Right ventricle myocardium inferior (tissue), 1 donor: ENCODE data around the gene PRRT1B. TPM values are rescaled to one million over a fixed set of nuclear protein-coding genes. Genes with fewer than 3 reads are reported as not detected.

Source experiments
- ATAC-seq: fragments of 200-7000 bp; cut with Tn5 transposase; one replicate; pipeline ENCODE4 v1.9.1; 2020; ENCODE audit warnings: mild to moderate bottlenecking, moderate library complexity
- DNase-seq: peaks from one replicate; pipeline ENCODE4 v3.0.0; 2021; ENCODE audit errors: missing footprints
- intact Hi-C: fragments of 100-400 bp; cut with DNase I; formaldehyde crosslinking; loops from one replicate; pipeline ENCODE4 v1.11.0; 2022
- total RNA-seq: library from RNA; stranded (reverse); fragmentation: NEBNext Ultra II Directional; extraction: Animal tissue kit (Norgen Biotek cat#: 25700); gene quantifications from one replicate; pipeline ENCODE4 v1.2.1, GENCODE V29; 2021
- donor health status: DM: no; HTN: yes; CAD: no; lungs with severe emphysema.

Gene PRRT1B
- total RNA-seq, 1 donor from 2014 or later = not detected

DNA sequence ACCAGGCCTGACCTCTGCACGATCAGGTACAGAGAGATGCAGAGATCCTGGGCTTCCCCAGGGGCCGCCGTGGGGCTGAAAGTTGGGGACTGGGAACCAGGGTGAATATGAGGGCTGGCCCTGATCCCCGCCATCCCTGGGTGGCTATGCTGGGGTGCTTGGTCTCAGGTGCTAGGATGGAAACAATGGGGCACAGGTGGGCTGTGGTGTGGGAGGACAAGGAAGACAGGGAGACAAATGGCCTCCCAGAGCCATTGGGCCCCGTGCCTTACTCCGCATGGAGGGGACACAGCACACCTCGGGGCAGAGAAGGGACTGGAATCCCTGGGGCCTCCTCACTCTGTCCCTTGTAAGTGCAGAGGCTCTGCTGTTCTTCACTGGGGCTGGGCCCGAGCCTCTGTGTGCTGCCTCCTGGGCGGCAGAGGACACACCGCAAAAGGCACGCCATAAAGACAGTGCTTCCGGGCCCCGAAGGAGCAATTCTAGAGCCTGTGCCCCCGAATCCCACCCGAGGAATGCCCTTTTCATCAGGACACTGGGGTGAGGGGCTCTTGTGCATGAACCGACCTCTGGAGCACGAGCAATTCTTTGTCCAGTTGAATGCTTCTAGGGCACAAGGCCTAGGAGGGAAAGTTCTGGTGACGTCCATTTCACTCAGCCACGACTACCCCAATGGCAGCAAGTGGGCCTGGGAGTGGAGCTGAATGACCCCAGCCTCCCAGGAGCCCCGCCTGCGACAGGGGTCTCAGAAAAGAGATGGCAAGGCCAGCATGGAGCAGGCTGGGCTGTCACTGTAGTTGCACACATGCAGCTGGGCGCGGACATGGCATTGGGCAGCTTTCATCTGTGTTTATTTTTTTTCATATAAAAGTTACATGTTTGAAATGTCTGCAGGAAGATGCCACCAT is 30.9 kb downstream of the PRRT1B start:
- ATAC-seq (no peak), DNase-seq (no peak)
- intact Hi-C loops = no loop called here

- DNase-seq (no peak), ATAC-seq (no peak)
- intact Hi-C loops = no loop called here
Observed at GRCh38 chr9:131577005-131578000, 32.0 kb downstream of the PRRT1B start.

- intact Hi-C loops = no loop called here
- no peak for ATAC-seq
Observed at GRCh38 chr9:131578021-131578420, 32.7 kb downstream of the PRRT1B start.

DNA sequence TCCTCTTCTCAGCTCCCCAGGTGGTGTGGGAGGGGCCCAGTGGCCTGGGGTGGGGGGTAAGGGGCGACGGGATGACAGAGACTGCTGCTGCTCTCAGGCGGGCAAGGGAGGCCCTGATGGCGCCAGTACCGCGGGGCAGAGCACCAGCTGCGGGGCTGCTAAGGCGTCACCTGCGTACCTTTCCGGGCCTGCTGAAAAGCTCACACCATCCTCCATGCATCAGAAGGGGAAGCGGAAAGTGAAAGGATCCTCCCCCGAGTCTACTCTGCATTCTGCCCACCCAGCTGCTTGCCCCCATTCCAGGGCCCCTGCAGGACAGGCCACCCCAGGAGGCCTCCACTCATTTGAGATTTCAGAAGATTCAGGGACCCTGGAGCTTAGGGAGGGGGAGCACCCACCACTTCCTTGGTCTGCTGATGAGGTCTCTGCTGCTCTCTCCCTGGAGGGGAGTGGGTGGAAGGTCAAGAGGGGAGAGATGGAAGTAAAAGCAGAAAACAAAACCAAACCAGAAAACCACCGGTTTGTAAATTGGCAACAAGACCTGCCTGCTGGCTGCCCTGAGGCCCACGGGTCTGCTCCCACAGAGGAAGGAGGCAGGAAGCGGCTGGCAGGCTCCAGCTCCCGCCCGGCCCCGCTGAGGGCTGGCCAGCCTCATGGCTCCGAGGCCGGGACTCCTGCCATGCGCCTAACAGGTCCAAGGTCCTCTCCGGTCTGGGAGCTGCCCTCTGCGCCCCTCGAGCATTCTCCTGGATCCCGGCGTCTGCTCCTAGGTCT is 33.6 kb downstream of the PRRT1B start:
- no peak for ATAC-seq
- no peak for DNase-seq
- intact Hi-C loops = no loop called here

More at GRCh38 chr9:131578021-131578420, 32.7 kb downstream of the PRRT1B start:
- no peak for DNase-seq

DNA sequence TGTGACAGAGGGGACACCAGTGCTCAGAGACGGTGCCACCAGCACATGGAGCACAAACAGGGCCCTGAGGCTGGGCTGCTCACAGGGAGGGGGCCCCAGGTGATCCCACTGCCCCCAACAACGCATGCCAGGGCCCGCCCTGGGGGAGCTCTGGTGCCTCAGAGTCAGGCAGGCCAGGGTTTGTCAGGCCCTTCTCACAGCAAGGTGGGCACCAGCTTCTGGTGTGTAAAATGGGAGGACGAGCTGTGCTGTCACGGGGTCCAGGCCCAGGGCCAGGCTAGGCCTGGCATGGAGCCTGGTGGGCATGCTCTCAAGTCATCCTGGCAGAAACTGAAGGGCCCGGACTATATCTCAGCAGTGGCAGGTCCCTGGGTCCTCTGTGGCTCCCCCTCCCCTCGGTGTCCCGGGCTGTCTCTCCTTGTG is 34.5 kb downstream of the PRRT1B start:
- ATAC-seq (peak; percentile 78), DNase-seq (no peak)
- intact Hi-C loops = no loop called here

GRCh38 chr9:131580358-131580757 is 35.0 kb downstream of the PRRT1B start:
- DNase-seq = no peak
- ATAC-seq = no peak
- intact Hi-C loops = no loop called here

DNA sequence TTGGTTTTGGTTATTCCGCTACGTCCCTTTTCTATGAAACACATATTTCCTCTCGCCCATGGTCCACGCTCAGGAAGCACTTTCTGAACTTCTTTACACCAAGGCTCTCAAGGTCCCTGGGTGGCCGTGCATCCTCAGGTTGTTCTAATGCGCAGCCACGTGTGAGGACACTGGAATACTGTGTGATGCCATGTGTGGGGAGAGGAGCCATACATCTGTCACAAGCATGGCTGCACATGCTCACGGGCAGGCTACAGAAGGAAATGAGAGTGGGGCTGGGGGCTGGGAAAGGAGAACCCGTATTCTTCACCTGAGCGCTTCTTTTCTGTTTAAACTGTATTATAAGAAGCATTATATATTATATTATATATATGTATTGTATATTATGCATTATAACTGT is 36.7 kb downstream of the PRRT1B start:
- intact Hi-C loops = no loop called here
- ATAC-seq (no peak), DNase-seq (no peak)

DNA sequence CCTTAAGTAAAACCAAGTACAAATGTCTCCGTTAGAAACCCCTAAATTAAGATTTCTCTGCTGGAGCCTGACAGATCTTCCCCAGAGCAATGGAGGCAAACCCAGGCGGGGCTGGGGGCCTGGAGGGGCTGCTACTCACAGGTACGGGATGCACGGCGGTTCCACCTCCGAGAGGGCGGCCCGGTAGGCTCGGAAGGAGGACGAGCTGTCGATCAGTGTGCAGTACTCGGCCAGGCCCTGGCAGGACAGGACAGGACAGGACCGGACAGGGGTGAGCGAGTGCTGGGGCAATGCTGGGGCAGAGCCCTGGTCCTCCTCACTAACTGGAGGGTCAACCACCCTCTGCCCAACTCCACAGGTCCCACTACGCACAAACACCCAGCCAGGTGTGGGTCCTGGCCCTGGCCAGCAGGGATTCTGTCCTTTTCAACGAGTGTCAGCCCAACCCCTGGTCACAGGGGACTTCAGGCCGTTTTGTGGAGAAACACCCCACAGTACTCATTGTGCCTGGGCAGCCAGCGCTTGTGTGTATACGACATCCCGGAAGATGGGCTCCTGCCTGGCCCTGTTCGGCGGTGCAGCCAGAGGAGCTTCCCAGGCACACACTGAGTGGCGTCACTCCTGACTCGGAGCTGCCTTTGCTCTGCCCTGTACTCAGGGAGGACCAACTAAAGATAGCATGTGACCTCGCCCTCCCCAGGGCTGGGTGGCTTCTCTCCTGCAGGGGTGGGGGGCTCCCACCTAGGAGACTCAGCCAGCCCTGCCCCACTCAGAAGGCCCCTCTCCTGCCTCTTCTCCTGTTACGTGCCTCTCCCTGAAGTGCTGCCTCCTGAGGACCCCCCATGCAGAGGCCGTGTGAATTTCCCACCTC is 37.4 kb downstream of the PRRT1B start:
- no peak for ATAC-seq
- no peak for DNase-seq

GRCh38 chr9:131583337-131583645 is 38.0 kb downstream of the PRRT1B start:
- ATAC-seq = no peak

More for the DNA sequence above, 37.4 kb downstream of the PRRT1B start:
- intact Hi-C loops = no loop called here

DNA sequence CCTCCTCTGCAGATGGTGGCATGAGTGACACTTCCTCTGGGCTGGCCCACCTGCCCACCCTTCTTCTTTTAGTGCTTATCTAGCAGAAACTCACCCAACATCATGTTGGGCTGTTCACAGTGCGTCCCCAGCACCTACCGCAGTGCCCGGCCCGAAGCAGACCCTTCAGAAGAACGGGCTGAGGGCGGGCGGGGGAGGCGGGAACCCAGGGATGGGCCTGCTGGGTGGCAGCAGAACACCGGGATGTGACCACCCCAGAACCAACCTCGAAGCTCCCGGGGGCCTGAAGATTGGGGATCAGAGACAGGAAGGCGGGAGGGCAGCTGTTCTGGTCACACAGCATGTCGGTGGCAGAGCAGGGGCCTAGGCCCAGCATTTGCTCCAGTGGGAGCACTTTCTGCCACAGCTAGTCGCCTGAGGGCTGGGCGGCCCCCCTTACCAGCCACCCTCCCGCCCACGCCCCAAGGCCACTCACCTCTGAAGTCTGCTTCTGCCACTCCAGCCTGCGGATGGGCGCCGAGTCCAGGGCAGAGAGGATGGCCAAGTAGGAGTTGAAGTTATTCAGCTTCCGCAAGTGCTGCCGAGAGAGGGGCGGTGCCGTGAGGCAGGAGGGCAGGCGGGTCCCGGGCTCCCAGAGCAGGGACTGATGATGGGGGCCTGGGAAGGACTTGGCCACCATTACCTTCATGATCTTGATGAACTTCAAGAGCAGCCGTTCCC is 38.7 kb downstream of the PRRT1B start:
- intact Hi-C loops = no loop called here
- ATAC-seq (no peak), DNase-seq (no peak)

More at GRCh38 chr9:131583337-131583645, 38.0 kb downstream of the PRRT1B start:
- no peak for DNase-seq
- intact Hi-C loops = no loop called here

DNA sequence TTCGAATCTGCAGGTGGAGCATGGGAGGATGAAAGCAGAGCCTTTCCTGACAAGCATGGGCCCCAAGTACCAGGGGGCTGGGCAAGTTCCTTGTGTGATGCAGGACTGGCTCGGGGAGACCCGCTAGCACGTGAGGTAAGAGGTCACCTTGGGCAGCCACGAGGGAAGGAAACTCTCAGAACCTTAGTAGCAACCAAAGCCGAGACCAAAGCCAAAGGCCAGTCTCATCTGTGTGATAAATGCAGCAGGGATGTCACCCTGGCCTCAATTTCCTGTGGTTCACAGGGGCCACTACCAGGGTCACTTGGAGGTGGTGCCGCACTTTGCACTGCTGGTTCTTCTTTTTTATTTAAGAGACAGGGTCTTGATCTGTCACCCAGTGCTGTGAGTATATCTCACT is 39.5 kb downstream of the PRRT1B start:
- DNase-seq = no peak
- intact Hi-C loops = no loop called here
- ATAC-seq = no peak

DNA sequence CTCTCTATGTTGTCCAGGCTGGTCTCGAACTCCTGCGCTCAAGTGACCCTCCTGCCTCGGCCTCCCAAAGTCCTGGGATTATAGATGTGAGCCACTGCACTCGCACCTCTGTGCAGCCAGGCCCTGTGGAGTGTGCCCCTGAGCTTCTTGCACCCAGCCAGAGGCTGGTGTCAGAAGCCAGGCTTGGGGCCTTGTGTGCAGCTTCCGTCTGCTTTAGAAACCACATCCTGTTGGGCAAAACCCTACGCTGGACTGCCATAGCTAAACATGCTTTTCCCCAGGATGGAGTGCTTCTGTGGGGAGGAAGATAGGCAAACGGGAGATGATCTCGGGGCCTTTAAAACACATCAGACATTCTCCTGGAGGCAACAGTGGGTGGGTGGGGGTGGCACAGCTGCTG is 40.1 kb downstream of the PRRT1B start:
- intact Hi-C loops = no loop called here
- DNase-seq = no peak
- peak; percentile 49 for ATAC-seq

GRCh38 chr9:131587331-131587730 is 42.0 kb downstream of the PRRT1B start:
- ATAC-seq = no peak
- DNase-seq = no peak
- intact Hi-C loops = no loop called here

- intact Hi-C loops = no loop called here
- DNase-seq (peak; percentile 16), ATAC-seq (no peak)
Observed at GRCh38 chr9:131587906-131588305, 42.6 kb downstream of the PRRT1B start.

DNA sequence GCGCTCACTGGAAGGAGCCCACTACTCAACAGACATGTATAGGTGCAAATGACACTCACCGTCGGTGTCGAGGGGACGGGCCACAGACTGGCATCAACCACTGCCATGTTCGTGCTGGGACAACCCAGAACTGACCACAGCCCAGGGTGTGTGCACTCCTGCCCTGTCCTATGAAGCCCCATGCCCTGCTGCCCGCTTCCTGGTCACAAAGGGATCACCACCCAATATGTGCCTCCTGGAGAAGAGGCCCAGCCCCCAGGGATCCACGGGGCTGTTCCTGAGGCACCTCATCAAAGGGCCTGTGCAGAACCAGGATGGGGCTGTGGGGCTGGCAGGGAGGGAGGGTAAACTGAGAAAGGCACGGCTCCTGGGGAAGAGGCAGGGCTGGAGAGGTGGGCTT is 43.1 kb downstream of the PRRT1B start:
- intact Hi-C loops = no loop called here
- DNase-seq = peak; percentile 33
- ATAC-seq = no peak

GRCh38 chr9:131589124-131589711 is 43.9 kb downstream of the PRRT1B start:
- ATAC-seq = no peak
- intact Hi-C loops = no loop called here
- DNase-seq = peak; percentile 49

- DNase-seq = peak; percentile 48
- ATAC-seq = no peak
- intact Hi-C loops = no loop called here
Observed at GRCh38 chr9:131589993-131590392, 44.7 kb downstream of the PRRT1B start.
